Lung (tissue), 12 donors: Measurements from ENCODE around the gene ELF1. TPM values are rescaled to one million over a fixed set of nuclear protein-coding genes. Genes with fewer than 3 reads are reported as not detected.

Experiments used
- ATAC-seq: fragments of 200-7000 bp; cut with Tn5 transposase; one replicate; pipeline ENCODE4 v1.9.1; 2020; ENCODE audit warnings: moderate number of reproducible peaks; ENCODE audit not compliant: insufficient read depth, low FRiP score
- DNase-seq, 3 donors: peaks; one replicate each; pipeline ENCODE4 v3.0.0-alpha.2; 2013 to 2017
- H3K27ac ChIP-seq, 2 donors: one replicate each; pipeline ENCODE4 v1.5.1; 2013; ENCODE audit warnings: mild to moderate bottlenecking in 2 of 2, moderate library complexity in 2 of 2, control low read depth in 1 of 2, inconsistent platforms in 1 of 2, low read depth in 1 of 2, low read length in 1 of 2
- H3K27me3 ChIP-seq, 3 donors: one replicate each; pipeline ENCODE4 v1.5.1; 2013; ENCODE audit warnings: low read length in 2 of 3; ENCODE audit not compliant: control insufficient read depth in 3 of 3, insufficient read depth in 3 of 3
- H3K36me3 ChIP-seq, 4 donors: one replicate each; pipeline ENCODE4 v1.5.1; 2013; ENCODE audit warnings: low read length in 4 of 4, mild to moderate bottlenecking in 1 of 4, moderate library complexity in 1 of 4; ENCODE audit not compliant: control insufficient read depth in 4 of 4, insufficient read depth in 4 of 4
- H3K4me1 ChIP-seq, 5 donors: one replicate each; pipeline ENCODE4 v1.5.1; 2013; ENCODE audit warnings: low read length in 5 of 5, mild to moderate bottlenecking in 2 of 5, moderate library complexity in 1 of 5; ENCODE audit not compliant: control insufficient read depth in 5 of 5, insufficient read depth in 5 of 5
- H3K4me3 ChIP-seq: one replicate; pipeline ENCODE4 v1.5.1; 2013; ENCODE audit warnings: mild to moderate bottlenecking, control low read depth, moderate library complexity
- H3K9ac ChIP-seq, 2 donors: one replicate each; pipeline ENCODE4 v1.5.1; 2013; ENCODE audit warnings: low read length in 2 of 2, control low read depth in 1 of 2; ENCODE audit not compliant: insufficient read depth in 1 of 2
- H3K9me3 ChIP-seq, 4 donors: one replicate each; pipeline ENCODE4 v1.5.1; 2013; ENCODE audit warnings: low read length in 3 of 4, mild to moderate bottlenecking in 1 of 4, moderate library complexity in 1 of 4; ENCODE audit not compliant: control insufficient read depth in 4 of 4, insufficient read depth in 3 of 4
- CTCF ChIP-seq: IDR thresholded peaks from 2 replicates; pipeline ENCODE4 v1.5.1; 2012; ENCODE audit warnings: mild to moderate bottlenecking; ENCODE audit errors: control extremely low read depth, extremely low read depth
- WGBS, 2 donors: extraction: QIAGEN DNeasy Blood & Tissue Kit; methylation state at CpG; one replicate each; pipeline ENCODE4 v1.1.7; 2013; 5-methylcytosine and 5-hydroxymethylcytosine counted together
- polyA plus RNA-seq, 2 donors: library from polyadenylated mRNA; stranded (reverse); fragments of 200-250 nt; gene quantifications; one replicate each; pipeline ENCODE4 v1.2.1, GENCODE V29; 2013
- total RNA-seq, 2 donors: library from RNA; depleted of rRNA in 1 of 2; stranded (reverse); fragments of >200 nt in 1 of 2; gene quantifications; one replicate each; pipeline ENCODE4 v1.2.1, GENCODE V29; 2014 to 2021
- donor health status: control.
- donor health status: control.
- donor health status: Bipolar disorder and iron deficiency.
- donor health status: healthy.
- donor health status: DM: yes; HTN: yes; CAD: no.

The ELF1 gene
- total and polyA plus RNA-seq, 4 donors = 10.8 to 107 (median 63.6) TPM

GRCh38 chr13:41032691-41033376 lies 13.7 kb upstream of the ELF1 start:
- WGBS, 2 donors = 29 to 70% methylated on average over 2 of the region's 2 CpGs
- ATAC-seq = no peak

GRCh38 chr13:41029629-41030028 lies 10.5 kb upstream of the ELF1 start:
- Histone ChIP-seq H3K4me3 (no peak overlapping the region), H3K9ac (no peak overlapping the region), H3K27me3 (no peaks in the 10 kb centered on the region), H3K36me3 (peaks cover 0 to 3% (median 0%) of the 10 kb centered on the region in 4 donors), H3K9me3 (no peaks in the 10 kb centered on the region), H3K4me1 (peaks cover 0 to 40% (median 0%) of the 10 kb centered on the region in 5 donors), H3K27ac (no peak overlapping the region)
- 96 to 98% methylated on average over 2 of the region's 2 CpGs for WGBS, 2 donors
- DNase-seq (no peak), ATAC-seq (no peak)
- no peak for TF ChIP-seq CTCF

More at GRCh38 chr13:41032691-41033376, 13.7 kb upstream of the ELF1 start:
- H3K4me3 ChIP-seq = no peak overlapping the region
- no peak for TF ChIP-seq CTCF
- peaks cover 0 to 32% (median 0%) of the 10 kb centered on the region in 5 donors for H3K4me1 ChIP-seq
- no peaks in the 10 kb centered on the region for H3K9me3 ChIP-seq
- H3K9ac ChIP-seq = no peak overlapping the region
- no peaks in the 10 kb centered on the region for H3K27me3 ChIP-seq
- no peak overlapping the region for H3K27ac ChIP-seq
- DNase-seq = no peak
- no peaks in the 10 kb centered on the region for H3K36me3 ChIP-seq

- no peak for TF ChIP-seq CTCF
- WGBS, 2 donors = 51 to 90% methylated on average over 2 of the region's 2 CpGs
- H3K27me3 ChIP-seq = no peaks in the 10 kb centered on the region
Measured at GRCh38 chr13:41028051-41028450, 8.9 kb upstream of the ELF1 start.

More at GRCh38 chr13:41028051-41028450, 8.9 kb upstream of the ELF1 start:
- H3K36me3 ChIP-seq = peaks cover 0 to 3% (median 0%) of the 10 kb centered on the region in 4 donors
- ATAC-seq (no peak), DNase-seq (no peak)
- no peak overlapping the region for H3K9ac ChIP-seq
- H3K27ac ChIP-seq = peak overlapping the region in 1 of 2 donors; percentile 18
- peaks cover 0 to 29% (median 0%) of the 10 kb centered on the region in 5 donors for H3K4me1 ChIP-seq
- no peak overlapping the region for H3K4me3 ChIP-seq
- no peaks in the 10 kb centered on the region for H3K9me3 ChIP-seq
